Spleen (tissue), 11 donors: ENCODE measurements around the gene TRIM72. TPM values are rescaled to one million over a fixed set of nuclear protein-coding genes. Genes with fewer than 3 reads are reported as not detected.
"Not testable (repeated sequence)": the region's sequence is repeated elsewhere in the genome, so short reads cannot be mapped to it uniquely, and the experiment has no call there.

Experiments
- DNase-seq: peaks from one replicate; pipeline ENCODE4 v3.0.0-alpha.2; 2020
- H3K27ac ChIP-seq, 8 donors: fragments of 200-600 bp; sonication (generic) in 7 of 8; 1 replicate in 4 of 8; 2 replicates in 4 of 8; pipeline versions ENCODE4 v1.5.0 to v1.8.0; 2016 to 2021; ENCODE audit warnings: inconsistent platforms in 4 of 8, mild to moderate bottlenecking in 4 of 8, moderate library complexity in 1 of 8
- H3K27me3 ChIP-seq, 7 donors: fragments of 200-600 bp; sonication (generic) in 6 of 7; replicated peaks in 1 of 7; 1 replicate in 4 of 7; 2 replicates in 3 of 7; pipeline versions ENCODE4 v1.5.0 to v1.8.0; 2016 to 2021; ENCODE audit warnings: inconsistent platforms in 3 of 7, mild to moderate bottlenecking in 1 of 7
- H3K36me3 ChIP-seq, 6 donors: fragments of 200-600 bp; sonication (generic) in 5 of 6; 1 replicate in 4 of 6; 2 replicates in 2 of 6; pipeline versions ENCODE4 v1.5.0 to v1.8.0; 2016 to 2021; ENCODE audit warnings: inconsistent platforms in 2 of 6
- H3K4me1 ChIP-seq, 6 donors: fragments of 200-600 bp; sonication (generic) in 5 of 6; 1 replicate in 3 of 6; 2 replicates in 3 of 6; pipeline versions ENCODE4 v1.5.0 to v1.8.0; 2016 to 2021; ENCODE audit warnings: inconsistent platforms in 3 of 6
- H3K4me3 ChIP-seq, 8 donors: fragments of 200-600 bp; sonication (generic) in 7 of 8; 1 replicate in 4 of 8; 2 replicates in 4 of 8; pipeline versions ENCODE4 v1.5.0 to v1.8.0; 2016 to 2021; ENCODE audit warnings: inconsistent platforms in 4 of 8, mild to moderate bottlenecking in 4 of 8, moderate library complexity in 2 of 8
- H3K9me3 ChIP-seq, 8 donors: fragments of 200-600 bp; sonication (generic) in 7 of 8; 1 replicate in 4 of 8; 2 replicates in 4 of 8; pipeline versions ENCODE4 v1.5.0 to v1.8.0; 2016 to 2021; ENCODE audit warnings: inconsistent platforms in 4 of 8
- CTCF ChIP-seq, 11 experiments: fragments of 200-600 bp in 7 of 11; fragments of 450-650 bp in 4 of 11; sonication (generic) in 4 of 11; IDR thresholded peaks in 8 of 11; conservative IDR thresholded peaks in 3 of 11; 1 replicate in 7 of 11; 2 replicates in 4 of 11; pipeline versions ENCODE4 v1.4.0 to v1.8.0; 2016 to 2021; ENCODE audit warnings: antibody characterized with exemption in 11 of 11, inconsistent platforms in 4 of 11, mild to moderate bottlenecking in 1 of 11
- POLR2A ChIP-seq, 3 donors: fragments of 450-650 bp; IDR thresholded peaks; one replicate each; pipeline ENCODE4 v1.5.1; 2017; ENCODE audit warnings: antibody characterized with exemption in 3 of 3, mild to moderate bottlenecking in 1 of 3
- POLR2AphosphoS5 ChIP-seq, 3 donors: sonication (generic); formaldehyde crosslinking; IDR thresholded peaks; one replicate each; pipeline ENCODE4 v1.5.1; 2017; ENCODE audit warnings: antibody characterized with exemption in 3 of 3
- WGBS, 5 donors: extraction: QIAGEN DNeasy Blood & Tissue Kit in 3 of 5; methylation state at CpG; one replicate each; pipeline versions ENCODE4 v1.1.5 to v1.1.7; 2013 to 2018; 5-methylcytosine and 5-hydroxymethylcytosine counted together
- intact Hi-C: fragments of 100-400 bp; cut with DNase I; formaldehyde crosslinking; loops from one replicate; pipeline ENCODE4 v1.15.0; 2023; ENCODE audit warnings: low total_unique reads
- polyA plus RNA-seq, 3 donors: library from polyadenylated mRNA; stranded (reverse); fragments of 200-250 nt; gene quantifications; one replicate each; pipeline ENCODE4 v1.2.1, GENCODE V29; 2013
- total RNA-seq, 7 donors: library from RNA; depleted of rRNA in 3 of 7; stranded (reverse); fragments of >200 nt in 3 of 7; fragmentation: NEBNext Ultra II Directional in 4 of 7; extraction: Animal tissue kit (Norgen Biotek cat#: 25700) in 4 of 7; gene quantifications; one replicate each; pipeline versions ENCODE4 v1.1.0 to v1.2.1, GENCODE V29; 2016 to 2021
- donor health status: healthy with polysubstance abuse.
- donor health status: DM: no; HTN: no; CAD: no; lungs with moderate emphysema.
- donor health status: DM: no; HTN: no; CAD: no.
- donor health status: Bipolar disorder and iron deficiency.
- donor health status: healthy.
- donor health status: DM: no; HTN: no; CAD: no.
- donor health status: DM: yes; HTN: yes; CAD: no.

TRIM72 gene
- total and polyA plus RNA-seq, 10 donors, result 0.05 to 0.26 (median 0.13) TPM; not detected in 3

DNA sequence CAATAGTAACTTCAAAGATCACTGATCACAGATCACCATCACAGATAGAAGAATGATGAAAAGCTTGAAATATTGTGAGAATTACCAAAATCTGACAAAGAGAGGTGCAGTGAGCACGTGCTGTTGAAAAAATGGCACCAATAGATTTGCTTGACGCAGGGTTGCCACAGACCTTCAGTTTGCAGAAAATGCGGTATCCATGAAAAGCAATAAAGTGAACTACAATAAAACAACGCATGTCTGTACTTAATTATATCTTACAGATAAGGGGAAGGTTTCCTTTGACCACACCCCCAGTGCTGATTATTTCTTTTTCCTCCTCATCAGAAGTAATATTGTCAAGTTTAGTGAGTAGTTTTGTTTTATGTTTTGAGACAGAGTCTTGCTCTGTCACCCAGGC lies 24.1 kb downstream of the TRIM72 start:
- no peak for TF ChIP-seq CTCF (IDR thresholded peaks at IDR 0.05 in 8 of 11, conservative IDR thresholded peaks at IDR 0.05 in 3 of 11)
- TF ChIP-seq POLR2AphosphoS5 (IDR thresholded peaks at IDR 0.05), result no peak
- TF ChIP-seq POLR2A (IDR thresholded peaks at IDR 0.05), result no peak
- intact Hi-C loops, result no loop called here
- H3K9me3 ChIP-seq, result peaks cover 0 to 11% (median 3%) of the 10 kb centered on the region in 8 donors
- no peaks in the 10 kb centered on the region for H3K27me3 ChIP-seq
- WGBS, 5 donors, result 78 to 97% (median 88%) methylated on average over 4 of the region's 4 CpGs
- no peak overlapping the region for H3K27ac ChIP-seq
- H3K4me1 ChIP-seq, result peaks cover 0 to 26% (median 14%) of the 10 kb centered on the region in 6 donors
- H3K36me3 ChIP-seq, result no peaks in the 10 kb centered on the region
- DNase-seq, result no peak
- no peak overlapping the region for H3K4me3 ChIP-seq

GRCh38 chr16:31242206-31242605 lies 28.3 kb downstream of the TRIM72 start:
- DNase-seq, result no peak
- no peaks in the 10 kb centered on the region for H3K9me3 ChIP-seq
- H3K27me3 ChIP-seq, result no peaks in the 10 kb centered on the region
- 25 to 64% (median 38%) methylated on average over 6 of the region's 6 CpGs for WGBS, 5 donors
- TF ChIP-seq CTCF (IDR thresholded peaks at IDR 0.05 in 8 of 11, conservative IDR thresholded peaks at IDR 0.05 in 3 of 11) (no peak), POLR2A (IDR thresholded peaks at IDR 0.05) (no peak), POLR2AphosphoS5 (IDR thresholded peaks at IDR 0.05) (no peak)
- peak overlapping the region in 5 of 8 donors; percentile 14 to 67 (median 42) for H3K27ac ChIP-seq
- H3K4me1 ChIP-seq, result peaks cover 0 to 42% (median 27%) of the 10 kb centered on the region in 6 donors
- no peaks in the 10 kb centered on the region for H3K36me3 ChIP-seq
- H3K4me3 ChIP-seq, result no peak overlapping the region
- intact Hi-C loops, result no loop called here

DNA sequence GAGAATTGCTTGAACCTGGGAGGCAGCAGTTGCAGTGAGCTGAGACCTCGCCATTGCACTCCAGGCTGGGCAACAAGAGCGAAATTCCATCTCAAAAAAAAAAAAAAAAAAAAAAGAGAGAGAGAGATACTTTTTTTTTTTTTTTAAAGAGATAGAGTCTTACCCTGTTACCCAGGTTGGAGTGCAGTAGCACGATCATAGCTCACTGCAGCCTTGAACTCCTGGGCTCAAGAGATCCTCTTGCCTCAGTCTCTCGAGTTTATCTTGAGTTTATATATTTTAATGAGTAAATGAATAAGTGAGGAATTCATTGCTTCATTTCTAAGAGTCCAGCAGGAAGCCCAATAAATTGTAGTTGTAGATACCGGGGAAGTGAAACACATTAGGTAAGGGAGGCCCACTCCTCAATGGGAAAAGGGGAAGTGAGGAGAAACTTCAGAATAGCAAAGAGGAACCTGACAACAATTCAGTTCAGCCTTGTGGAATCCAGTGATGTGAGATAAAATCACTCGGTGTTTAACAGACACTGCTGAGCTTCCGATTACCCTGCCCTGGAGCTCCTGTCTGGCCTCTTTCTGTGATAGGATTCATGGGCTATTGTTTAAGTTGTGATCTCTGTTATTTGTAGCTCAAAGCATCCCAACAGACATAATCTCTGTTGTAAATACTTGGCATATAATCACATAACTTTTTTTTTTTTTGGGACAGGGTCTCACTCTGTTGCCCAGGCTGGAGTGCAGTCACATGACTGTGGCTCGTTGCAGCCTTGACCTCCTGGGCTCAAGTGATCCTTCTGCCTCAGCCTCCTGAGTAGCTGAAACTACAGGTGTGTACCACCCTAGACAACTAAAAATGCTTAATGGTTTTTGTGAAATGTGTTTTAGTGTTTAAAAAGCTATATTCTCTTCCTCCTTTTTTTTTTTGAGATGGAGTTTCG lies 30.1 kb downstream of the TRIM72 start:
- Histone ChIP-seq H3K27ac (peak overlapping the region in 6 of 8 donors; percentile 15 to 77 (median 44)), H3K36me3 (no peaks in the 10 kb centered on the region), H3K4me1 (peaks cover 0 to 42% (median 27%) of the 10 kb centered on the region in 6 donors), H3K9me3 (no peaks in the 10 kb centered on the region), H3K4me3 (no peak overlapping the region), H3K27me3 (no peaks in the 10 kb centered on the region)
- 30 to 47% (median 38%) methylated on average over 7 to 9 of the region's 9 CpGs for WGBS, 5 donors
- no peak for TF ChIP-seq CTCF (IDR thresholded peaks at IDR 0.05 in 8 of 11, conservative IDR thresholded peaks at IDR 0.05 in 3 of 11)
- no peak for TF ChIP-seq POLR2AphosphoS5 (IDR thresholded peaks at IDR 0.05)
- no peak for TF ChIP-seq POLR2A (IDR thresholded peaks at IDR 0.05)
- DNase-seq, result no peak
- intact Hi-C loops, result no loop called here

- intact Hi-C loops, H3K27ac ChIP-seq, DNase-seq, H3K4me3 ChIP-seq, H3K9me3 ChIP-seq, H3K27me3 ChIP-seq, H3K36me3 ChIP-seq: not testable (repeated sequence)
- 73 to 91% (median 86%) methylated on average over 8 of the region's 8 CpGs for WGBS, 5 donors
- peaks cover 0 to 41% (median 26%) of the 10 kb centered on the region in 6 donors for H3K4me1 ChIP-seq
These were observed 31.7 kb downstream of the TRIM72 start for GRCh38 chr16:31245598-31245997.
